NCI-H748 (cell line): Measurements from ENCODE around the gene ERP27.

Experiments
- DNase-seq: peaks from one replicate; lab custom pipeline; 2025; ENCODE audit not compliant: unreplicated experiment; lab: John Stamatoyannopoulos, UW

Gene ERP27

DNA sequence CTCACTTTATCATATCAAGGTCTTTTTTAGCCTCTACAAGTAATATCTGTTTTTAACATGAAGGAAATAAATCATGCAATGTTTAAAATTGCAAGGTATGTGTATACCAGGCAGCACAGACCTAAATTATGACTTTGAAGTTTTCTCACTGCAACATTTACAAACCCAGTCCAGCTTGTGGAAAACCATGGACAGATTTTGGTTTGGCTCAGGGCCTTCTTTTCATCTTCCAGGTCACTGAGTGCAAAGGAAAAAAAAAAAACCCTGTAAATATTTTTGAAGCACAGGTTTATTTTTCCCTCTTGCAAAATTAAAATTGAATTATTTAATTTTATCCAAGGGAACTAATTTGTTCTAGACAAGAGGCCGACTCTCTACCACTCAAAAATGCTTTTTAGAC, 66.5 kb downstream of the ERP27 start:
- DNase-seq = no peak

DNA sequence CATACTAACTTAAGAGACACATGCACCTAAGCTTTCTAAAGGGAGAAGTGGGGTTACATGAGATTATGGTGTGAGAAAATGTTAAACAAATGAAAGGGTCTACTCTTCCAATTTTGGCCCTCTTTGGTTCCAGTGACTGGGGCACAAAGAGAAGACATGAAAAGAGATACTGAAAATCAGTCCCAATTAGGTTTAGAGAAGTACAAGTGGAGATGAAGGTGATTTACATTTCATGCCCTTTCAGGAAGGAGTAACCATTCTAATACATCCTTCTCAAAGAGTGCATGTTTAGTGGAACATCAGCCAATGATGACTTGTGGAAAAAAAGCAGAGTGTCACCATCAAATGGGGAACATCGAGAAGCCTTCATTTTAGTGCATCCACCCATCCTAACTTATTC, 67.1 kb downstream of the ERP27 start:
- DNase-seq = no peak

DNA sequence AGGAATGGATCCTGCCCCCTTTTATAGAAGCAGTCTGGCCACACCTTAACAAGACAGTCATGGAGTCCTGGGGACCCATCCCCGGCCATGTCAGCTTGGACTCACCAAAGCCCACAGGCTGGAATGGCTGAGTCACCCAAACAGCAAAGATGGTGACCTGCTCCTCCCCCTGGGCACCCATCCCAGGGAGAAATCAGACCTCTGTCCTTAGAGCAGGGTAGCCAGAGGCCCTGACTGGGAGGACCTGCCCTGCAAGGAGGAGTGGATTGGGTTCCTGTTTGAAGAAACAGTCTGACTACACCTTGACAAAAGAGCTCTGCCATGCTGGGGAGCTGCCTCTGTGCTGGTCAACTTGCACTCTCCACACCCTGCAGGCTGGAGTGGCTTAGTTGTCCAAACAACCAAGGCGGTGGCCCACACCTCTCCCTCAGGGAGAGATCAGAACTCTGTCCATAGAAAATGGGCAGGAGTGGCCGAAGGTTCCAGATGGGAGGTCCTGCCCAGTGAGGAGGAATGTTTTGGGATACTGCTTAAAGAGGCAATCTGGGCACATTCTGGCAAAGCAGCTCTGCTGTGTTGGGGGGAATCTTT, 69.3 kb downstream of the ERP27 start:
- no peak for DNase-seq
